Bone marrow (tissue), 2 donors: ENCODE data around the gene NAA40.

Experiments
- DNase-seq, 2 donors: peaks; one replicate each; lab custom pipeline; 2025; lab: John Stamatoyannopoulos, UW

Gene NAA40

GRCh38 chr11:63913866-63914830 is 24.7 kb upstream of the NAA40 start:
- DNase-seq, result no peak

GRCh38 chr11:63914896-63915691 is 23.7 kb upstream of the NAA40 start:
- no peak for DNase-seq

GRCh38 chr11:63915961-63916836 is 22.6 kb upstream of the NAA40 start:
- no peak for DNase-seq

GRCh38 chr11:63916837-63917691 is 21.7 kb upstream of the NAA40 start, which contains the start of gene RCOR2:
Gene RCOR2, minus strand, starts transcription at chr11:63917164. Its CDS starts 708 bp downstream, at chr11:63916456.
- no peak for DNase-seq

GRCh38 chr11:63917692-63918506 is 20.9 kb upstream of the NAA40 start:
- peak in 1 of 2 donors; percentile 51 for DNase-seq

GRCh38 chr11:63918507-63919191 is 20.2 kb upstream of the NAA40 start:
- no peak for DNase-seq

GRCh38 chr11:63919267-63920125 is 19.3 kb upstream of the NAA40 start:
- DNase-seq, result no peak

GRCh38 chr11:63920126-63920938 is 18.5 kb upstream of the NAA40 start:
- no peak for DNase-seq

- DNase-seq, result no peak
These were observed 17.8 kb upstream of the NAA40 start for GRCh38 chr11:63920939-63921417.

- no peak for DNase-seq
These were observed 16.1 kb upstream of the NAA40 start for GRCh38 chr11:63922673-63923192.

GRCh38 chr11:63923319-63923718 is 15.5 kb upstream of the NAA40 start:
- no peak for DNase-seq

- DNase-seq, result no peak
These were observed 9.2 kb upstream of the NAA40 start for GRCh38 chr11:63929616-63930015.

GRCh38 chr11:63931045-63931444 is 7.8 kb upstream of the NAA40 start:
- no peak for DNase-seq

GRCh38 chr11:63931876-63932275 is 6.9 kb upstream of the NAA40 start:
- DNase-seq, result no peak

GRCh38 chr11:63933459-63933858 is 5.3 kb upstream of the NAA40 start:
- no peak for DNase-seq

- no peak for DNase-seq
These were observed 906 bp upstream of the NAA40 start for GRCh38 chr11:63937713-63938478.
